ENCODE data around the gene DDA1. TPM values are rescaled to one million over a fixed set of nuclear protein-coding genes. Genes with fewer than 3 reads are reported as not detected.

Gene DDA1
- total and polyA plus RNA-seq, 9 of the 15 experiments (the other 6 are each of a cell fraction or from before 2014, with no cell fraction given) = 1.4 to 83.8 (median 33.8) TPM

DNA sequence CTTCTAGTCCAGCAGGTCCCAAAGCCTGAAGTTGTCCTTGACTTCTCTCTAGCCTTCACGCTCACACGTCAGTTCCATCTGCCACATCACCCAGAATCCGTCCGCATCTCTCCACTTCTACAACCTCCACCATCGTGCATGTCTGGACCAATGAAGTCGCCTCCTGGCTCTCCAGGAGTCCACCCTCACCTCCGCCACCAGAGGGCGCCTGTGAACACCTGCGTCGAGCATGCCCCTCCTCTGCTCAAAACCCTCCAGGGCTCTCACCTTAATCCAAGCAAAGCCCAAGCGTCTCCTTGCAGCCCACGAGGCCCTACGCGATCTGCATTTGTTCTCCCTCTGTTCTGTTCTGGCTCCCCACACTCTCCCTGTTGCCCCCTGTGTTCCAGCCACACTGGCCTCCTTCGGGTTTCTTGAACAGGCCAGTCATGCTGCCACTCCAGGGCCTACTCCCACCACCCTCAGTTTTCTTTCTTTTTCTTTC, 48.5 kb upstream of the DDA1 start (continued):
- peak; percentile 80 for TF ChIP-seq MYC (IDR thresholded peaks at IDR 0.05; ENCODE audit: low read depth, low read length)
- TF ChIP-seq MYC (CRISPR knock-in tag; IDR thresholded peaks at IDR 0.05; ENCODE audit: borderline replicate concordance, low read depth) = no peak
- no peak for TF ChIP-seq CREB5 (CRISPR knock-in tag; IDR thresholded peaks at IDR 0.05)
- TF ChIP-seq TARDBP (IDR thresholded peaks at IDR 0.05) = peak; percentile 82; the same call in 1 of the 2 replicates
- TF ChIP-seq, protein P1, sequence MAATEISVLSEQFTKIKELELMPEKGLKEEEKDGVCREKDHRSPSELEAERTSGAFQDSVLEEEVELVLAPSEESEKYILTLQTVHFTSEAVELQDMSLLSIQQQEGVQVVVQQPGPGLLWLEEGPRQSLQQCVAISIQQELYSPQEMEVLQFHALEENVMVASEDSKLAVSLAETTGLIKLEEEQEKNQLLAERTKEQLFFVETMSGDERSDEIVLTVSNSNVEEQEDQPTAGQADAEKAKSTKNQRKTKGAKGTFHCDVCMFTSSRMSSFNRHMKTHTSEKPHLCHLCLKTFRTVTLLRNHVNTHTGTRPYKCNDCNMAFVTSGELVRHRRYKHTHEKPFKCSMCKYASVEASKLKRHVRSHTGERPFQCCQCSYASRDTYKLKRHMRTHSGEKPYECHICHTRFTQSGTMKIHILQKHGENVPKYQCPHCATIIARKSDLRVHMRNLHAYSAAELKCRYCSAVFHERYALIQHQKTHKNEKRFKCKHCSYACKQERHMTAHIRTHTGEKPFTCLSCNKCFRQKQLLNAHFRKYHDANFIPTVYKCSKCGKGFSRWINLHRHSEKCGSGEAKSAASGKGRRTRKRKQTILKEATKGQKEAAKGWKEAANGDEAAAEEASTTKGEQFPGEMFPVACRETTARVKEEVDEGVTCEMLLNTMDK (IDR thresholded peaks at IDR 0.05; ENCODE audit: borderline replicate concordance, insufficient read depth, low read depth, low read length, poor library complexity, severe bottlenecking) = peak; percentile 59
- TF ChIP-seq CREM (IDR thresholded peaks at IDR 0.05; ENCODE audit: low read depth) = peak; percentile 87
- TF ChIP-seq OTX1 (CRISPR knock-in tag; IDR thresholded peaks at IDR 0.05) = 0 out of 2 replicates have a peak, but pooled peaks have one; percentile 25
- TF ChIP-seq SIN3A (IDR thresholded peaks at IDR 0.05; ENCODE audit: borderline replicate concordance in 2 of 2, control insufficient read depth in 1 of 2, low read depth in 2 of 2, low read length in 2 of 2) = no peak
- TF ChIP-seq DMBX1 (CRISPR knock-in tag; IDR thresholded peaks at IDR 0.05; ENCODE audit: borderline replicate concordance) = no peak
- no peak for TF ChIP-seq ASH1L (IDR thresholded peaks at IDR 0.05; ENCODE audit: borderline replicate concordance, low read depth, partially characterized antibody)
- peak in 1 of 2 experiments; percentile 62; a peak in 2 of 4 replicates for TF ChIP-seq KDM1A (IDR thresholded peaks at IDR 0.05)
- peak; percentile 43 for TF ChIP-seq SUPT5H (IDR thresholded peaks at IDR 0.05)
- no peak for TF ChIP-seq FOS (IDR thresholded peaks at IDR 0.05; ENCODE audit: extremely low read depth, insufficient read length)
- TF ChIP-seq SRSF3 (IDR thresholded peaks at IDR 0.05; ENCODE audit: insufficient read depth, low read length) = no peak
- no peak for TF ChIP-seq ZNF41 (CRISPR knock-in tag; conservative IDR thresholded peaks at IDR 0.05)
- TF ChIP-seq PML (IDR thresholded peaks at IDR 0.05; ENCODE audit: low read length) = no peak
- TF ChIP-seq BRCA1 (IDR thresholded peaks at IDR 0.05) = no peak
- no peak for TF ChIP-seq BRCA1 (CRISPR knock-in tag; IDR thresholded peaks at IDR 0.05)
- 0 out of 2 replicates have a peak, but pooled peaks have one; percentile 37 for TF ChIP-seq POLR2A (conservative IDR thresholded peaks at IDR 0.05)
- 0 out of 2 replicates have a peak, but pooled peaks have one; percentile 6 for TF ChIP-seq TCF3 (CRISPR knock-in tag; IDR thresholded peaks at IDR 0.05)
- TF ChIP-seq ZNF583 (CRISPR knock-in tag; IDR thresholded peaks at IDR 0.05) = no peak
- TF ChIP-seq MAX (CRISPR knock-in tag; IDR thresholded peaks at IDR 0.05) = peak; percentile 66
- TF ChIP-seq GTF2E2 (tag; IDR thresholded peaks at IDR 0.05) = no peak
- no peak for TF ChIP-seq GABPA (tag; conservative IDR thresholded peaks at IDR 0.05; ENCODE audit: low read depth)
- TF ChIP-seq BCOR (IDR thresholded peaks at IDR 0.05) = 0 out of 2 replicates have a peak, but pooled peaks have one; percentile 20
- TF ChIP-seq NR2C1 (IDR thresholded peaks at IDR 0.05) = no peak
- TF ChIP-seq NR2C1 (tag; IDR thresholded peaks at IDR 0.05) = no peak
- no peak for TF ChIP-seq NCOR1 (IDR thresholded peaks at IDR 0.05)
- peak; percentile 28 for TF ChIP-seq TBP (optimal IDR thresholded peaks at IDR 0.05; ENCODE audit: low read depth, low read length)

Measured in K562 (cell line).